NCI-H187 (cell line): ENCODE measurements around the gene TLL2.

Source experiments
- DNase-seq, 2 experiments: peaks; one replicate each; lab custom pipeline; 2025; lab: John Stamatoyannopoulos, UW

Gene TLL2

GRCh38 chr10:96507044-96507443, 6.7 kb downstream of the TLL2 start:
- no peak for DNase-seq

DNA sequence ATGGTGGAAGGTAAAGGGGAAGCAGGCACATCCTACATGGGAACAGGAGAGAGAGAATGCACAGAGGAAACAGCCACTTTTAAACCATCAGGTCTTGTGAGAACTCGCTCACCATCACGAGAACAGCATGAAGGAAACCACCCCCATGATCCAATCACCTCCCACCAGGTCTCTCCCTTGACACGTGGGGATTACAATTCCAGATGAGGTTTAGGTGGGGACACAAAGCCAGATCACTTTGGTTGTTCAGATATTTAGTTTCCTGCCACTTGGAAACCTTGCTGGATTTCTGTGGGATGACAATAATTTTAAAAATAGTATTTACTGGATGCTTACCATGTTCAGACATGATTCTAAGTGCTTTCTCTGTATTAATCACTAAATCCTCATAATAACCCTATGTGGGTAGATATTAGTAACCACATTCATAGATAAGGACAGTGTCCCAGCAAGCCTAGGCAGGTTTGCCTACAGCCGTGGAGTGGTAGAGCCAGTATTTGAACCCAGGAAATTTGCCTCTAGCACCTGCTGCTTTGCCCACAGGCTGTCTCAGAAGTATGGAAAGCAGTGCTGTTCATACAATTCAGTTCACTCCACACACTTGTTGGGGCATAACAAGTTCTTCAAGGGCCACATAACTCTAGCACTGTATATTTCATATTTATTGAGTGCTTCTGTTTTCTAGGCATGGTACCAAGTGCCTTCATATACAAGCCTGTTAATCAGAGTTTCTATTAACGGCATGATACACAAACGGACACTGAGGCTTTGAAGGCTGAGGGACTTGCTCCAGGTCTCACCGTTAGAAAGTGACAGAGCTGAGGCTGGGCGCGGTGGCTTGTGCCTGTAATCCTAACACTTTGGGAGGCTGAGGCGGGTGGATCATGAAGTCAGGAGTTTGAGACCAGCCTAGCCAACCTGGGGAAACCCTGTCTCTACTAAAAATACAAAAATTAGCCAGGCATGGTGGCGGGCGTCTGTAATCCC, 8.3 kb downstream of the TLL2 start:
- no peak for DNase-seq

GRCh38 chr10:96502561-96503282, 11.0 kb downstream of the TLL2 start:
- DNase-seq, result peak; percentile 45 to 80

DNA sequence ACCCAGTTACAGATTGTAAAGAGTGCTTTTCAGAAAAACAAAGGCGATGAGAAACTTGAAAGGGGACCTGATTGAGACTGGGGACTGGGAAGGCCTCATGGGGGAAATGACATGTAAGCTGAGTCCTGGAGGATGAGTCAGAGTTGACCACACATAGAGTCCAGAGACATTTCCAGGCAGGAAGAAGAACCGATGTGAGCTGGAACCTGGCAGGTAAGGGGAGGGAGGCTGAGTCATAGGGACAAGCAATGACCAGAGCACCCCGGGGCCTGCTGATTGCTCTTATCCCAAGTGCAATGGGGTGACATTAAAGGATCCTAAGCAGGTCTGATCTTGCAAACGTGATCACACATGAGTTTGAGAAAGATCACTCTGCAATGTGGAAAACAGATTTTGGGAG, 11.7 kb downstream of the TLL2 start:
- DNase-seq, result no peak

DNA sequence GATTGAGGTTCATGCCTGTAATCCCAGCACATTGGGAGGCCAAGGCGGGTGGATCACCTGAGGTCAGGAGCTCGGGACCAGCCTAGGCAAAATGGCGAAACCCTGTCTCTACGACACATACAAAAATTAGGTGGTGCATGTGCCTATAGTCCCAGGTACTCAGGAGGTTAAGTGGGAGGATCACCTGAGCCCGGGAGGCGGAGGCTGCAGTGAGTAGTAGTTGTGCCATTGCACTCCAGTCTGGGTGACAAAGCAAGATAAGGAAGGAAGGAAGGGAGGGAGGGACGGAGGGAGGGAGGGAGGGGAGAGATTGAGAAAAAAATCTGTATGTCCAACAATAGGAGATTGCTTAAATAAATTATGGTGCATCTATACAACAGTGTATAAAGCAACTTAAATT, 13.2 kb downstream of the TLL2 start:
- DNase-seq, result no peak

GRCh38 chr10:96500050-96500449, 13.7 kb downstream of the TLL2 start:
- DNase-seq, result no peak

DNA sequence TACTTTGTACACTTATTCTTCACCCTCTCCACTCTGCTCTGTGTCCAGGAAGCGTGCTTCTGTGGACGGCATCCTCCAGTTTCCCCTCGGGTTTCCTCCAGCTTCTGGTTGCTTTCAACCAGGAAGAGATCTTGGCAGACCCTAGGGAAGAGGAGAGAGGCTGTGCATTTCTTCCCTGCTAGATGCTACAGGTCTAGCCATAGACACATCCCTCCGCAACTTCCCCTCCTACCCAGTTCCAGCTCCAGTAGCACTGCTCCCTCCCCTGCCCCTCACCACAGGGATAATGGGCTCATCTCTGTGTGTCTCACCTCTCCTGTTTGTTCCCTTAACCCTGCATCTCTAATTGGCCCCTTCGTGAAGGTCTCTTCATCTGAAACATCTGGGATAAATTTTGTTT, 16.3 kb downstream of the TLL2 start:
- no peak for DNase-seq

DNA sequence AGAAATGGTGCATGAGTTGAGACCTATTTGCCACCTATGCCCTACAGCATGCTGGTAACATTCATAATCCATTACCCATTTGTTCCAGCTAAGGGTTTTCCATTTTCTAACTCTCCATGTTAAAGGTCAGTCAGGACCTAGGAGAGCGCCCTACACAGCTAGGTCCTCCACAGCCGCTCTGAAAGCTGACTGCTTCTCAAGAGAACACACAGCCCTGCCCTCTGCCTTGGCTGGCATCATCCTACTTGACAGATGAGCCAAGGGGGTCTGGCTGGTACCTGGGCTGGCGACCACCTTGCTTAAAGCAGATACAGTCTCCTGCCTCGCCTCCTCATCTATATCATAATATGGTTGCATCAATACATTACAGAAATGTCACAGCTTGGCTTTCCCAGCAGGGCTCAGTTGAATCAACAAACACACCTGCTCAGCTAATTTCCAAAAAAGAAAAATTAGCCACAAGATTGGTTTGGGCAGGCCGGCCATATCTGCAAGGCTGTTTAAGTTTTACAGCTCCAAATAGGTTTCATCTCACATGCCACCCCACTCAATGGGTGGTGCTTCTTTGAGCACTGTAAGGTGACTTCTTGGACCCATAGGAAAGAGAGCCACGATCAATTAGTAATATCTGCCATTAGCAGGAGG, 17.3 kb downstream of the TLL2 start:
- no peak for DNase-seq

- DNase-seq, result no peak
These were observed 18.2 kb downstream of the TLL2 start for GRCh38 chr10:96495544-96495943.

GRCh38 chr10:96494694-96495093, 19.0 kb downstream of the TLL2 start:
- DNase-seq, result no peak

DNA sequence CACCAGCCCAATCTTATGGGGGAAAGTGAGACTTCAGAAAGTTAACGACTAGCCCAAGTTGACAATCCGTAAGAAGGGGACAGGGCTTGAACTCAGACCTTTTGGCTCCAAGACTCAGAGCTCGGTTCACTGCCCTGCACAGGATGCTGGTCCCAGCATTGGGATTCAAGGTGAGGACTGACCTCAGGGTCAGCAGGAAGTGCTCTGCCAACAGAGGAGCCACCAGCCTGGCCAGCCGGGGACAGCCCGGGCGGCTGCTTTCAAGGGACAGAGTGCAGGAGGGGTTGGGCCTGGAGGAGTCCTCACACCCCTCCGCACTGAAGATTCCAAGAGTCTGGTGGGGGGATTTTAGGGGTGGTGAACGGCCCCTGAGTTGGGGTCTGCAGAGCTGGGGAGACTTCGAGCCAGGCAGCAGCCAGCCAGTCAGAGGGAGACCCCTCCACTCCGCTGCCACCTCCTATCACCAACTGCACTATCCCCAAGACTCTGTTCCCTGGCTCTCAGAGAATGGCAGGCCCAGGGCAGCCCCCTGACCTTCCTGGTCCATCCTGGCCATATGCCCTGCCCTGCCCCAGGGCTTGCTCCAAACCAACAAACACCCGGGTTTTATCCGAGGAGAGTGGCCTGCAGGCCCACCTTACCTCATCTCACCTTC, 19.7 kb downstream of the TLL2 start:
- no peak for DNase-seq

GRCh38 chr10:96493254-96493653, 20.5 kb downstream of the TLL2 start:
- DNase-seq, result no peak

GRCh38 chr10:96491303-96491702, 22.4 kb downstream of the TLL2 start:
- no peak for DNase-seq

DNA sequence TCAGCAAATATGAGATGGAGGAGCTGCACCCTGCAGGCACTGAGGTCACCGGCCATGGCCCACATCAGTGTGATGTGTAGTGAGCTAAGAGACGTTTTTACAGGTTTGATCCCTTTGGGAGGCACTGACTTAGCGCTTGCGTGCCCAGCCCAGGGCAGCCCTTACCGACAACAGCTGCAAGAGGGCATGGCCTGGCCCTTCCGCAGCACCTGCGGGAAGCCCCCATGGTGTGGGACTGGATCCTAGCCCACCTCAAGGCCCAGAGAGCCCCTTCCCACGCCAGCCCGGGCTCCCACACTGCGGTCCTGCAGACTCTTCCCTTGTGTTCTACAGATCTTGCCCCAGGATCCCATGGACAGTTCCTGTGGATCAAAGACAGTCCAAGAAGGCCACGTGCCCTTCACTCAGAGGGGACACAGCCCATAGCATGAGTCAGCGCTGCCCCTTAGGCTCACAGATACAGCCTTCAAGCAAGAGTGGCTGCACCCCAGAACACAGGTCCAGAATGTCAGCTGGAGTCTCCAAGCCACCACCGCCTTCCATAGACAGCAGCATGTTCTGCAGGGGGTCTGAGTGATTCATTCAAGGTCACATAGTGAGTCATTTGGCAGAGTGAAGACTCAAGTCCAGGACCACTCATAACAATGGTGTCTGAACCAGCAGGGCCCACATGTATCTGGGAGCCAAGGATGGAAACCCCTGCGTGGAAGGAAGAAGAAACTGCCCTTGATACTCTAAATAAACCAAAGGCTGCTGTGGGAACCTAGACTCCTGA, 25.4 kb downstream of the TLL2 start:
- no peak for DNase-seq

- DNase-seq, result no peak
These were observed 30.7 kb downstream of the TLL2 start for GRCh38 chr10:96482815-96483588.

- DNase-seq, result no peak
These were observed 35.4 kb downstream of the TLL2 start for GRCh38 chr10:96478355-96478754.

DNA sequence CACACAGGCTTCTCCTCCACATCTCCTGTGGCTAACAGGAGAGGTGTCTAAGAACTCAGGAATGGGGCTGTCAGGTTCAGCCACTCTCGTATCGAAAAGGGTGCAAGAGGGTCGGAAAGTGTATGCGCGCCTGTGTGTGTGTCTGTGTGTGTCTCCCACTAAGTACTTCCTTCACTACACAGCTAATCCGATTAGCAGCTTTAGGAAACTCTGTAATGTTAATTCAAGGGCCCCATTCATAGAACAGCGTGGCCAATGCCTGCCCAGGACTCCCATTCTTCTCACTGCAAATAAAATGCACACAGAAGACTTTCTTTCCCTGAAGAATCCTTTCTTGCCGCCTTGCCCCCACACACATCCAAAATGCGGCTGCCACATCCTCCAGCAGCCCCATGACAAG, 39.9 kb downstream of the TLL2 start:
- no peak for DNase-seq

- DNase-seq, result no peak
These were observed 43.5 kb downstream of the TLL2 start for GRCh38 chr10:96470116-96470743.

- no peak for DNase-seq
These were observed 44.9 kb downstream of the TLL2 start for GRCh38 chr10:96468845-96469244.

DNA sequence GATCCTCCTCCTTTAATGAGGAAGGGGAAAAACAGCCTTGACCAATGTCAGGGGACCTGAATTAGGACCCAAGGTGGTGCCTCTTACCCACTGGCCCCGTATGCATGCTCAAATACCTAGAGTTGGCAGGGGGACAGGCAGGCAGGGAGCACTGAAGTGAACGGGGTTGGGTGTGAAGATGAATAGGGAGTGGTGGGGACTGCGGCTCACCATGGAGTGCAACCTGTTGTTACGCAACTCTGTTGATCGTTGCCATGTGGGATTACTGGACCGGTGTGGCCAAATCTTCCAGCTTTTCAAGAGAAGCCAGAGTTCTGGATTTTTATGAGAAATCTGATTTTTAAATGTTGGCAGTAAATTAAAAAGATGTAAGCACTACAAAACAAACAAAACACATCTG, 48.1 kb downstream of the TLL2 start:
- DNase-seq, result no peak
